ENCODE results near the gene LIPC. TPM values are rescaled to one million over a fixed set of nuclear protein-coding genes. Genes with fewer than 3 reads are reported as not detected.

LIPC gene
- total RNA-seq, 1 experiment from 2014 or later = not detected

GRCh38 chr15:58616171-58616570 lies 184.4 kb downstream of the LIPC start (continued):
- TF ChIP-seq EZH2phosphoT487 (IDR thresholded peaks at IDR 0.05; ENCODE audit: borderline replicate concordance) (no peak), FOSL1 (IDR thresholded peaks at IDR 0.05; ENCODE audit: low read depth) (no peak), RAD21 (IDR thresholded peaks at IDR 0.05; ENCODE audit: low read depth) (no peak)
